Thoracic aorta (tissue), 2 donors: ENCODE measurements around the gene EEF1E1. TPM values are rescaled to one million over a fixed set of nuclear protein-coding genes. Genes with fewer than 3 reads are reported as not detected.

ENCODE experiments used
- ATAC-seq: fragments of 150-250 bp; one replicate; pipeline ENCODE4 v1.8.0; 2017; ENCODE audit warnings: low read depth; ENCODE audit not compliant: insufficient number of reproducible peaks, low FRiP score
- DNase-seq: peaks from one replicate; pipeline ENCODE4 v3.0.0-alpha.2; 2020; ENCODE audit warnings: low spot score
- H3K27ac ChIP-seq, 2 donors: fragments of 200-600 bp; sonication (generic); 1 replicate in 1 of 2; 2 replicates in 1 of 2; pipeline ENCODE4 v1.5.1; 2016; ENCODE audit warnings: mild to moderate bottlenecking in 2 of 2, moderate library complexity in 2 of 2
- H3K27me3 ChIP-seq: fragments of 200-600 bp; sonication (generic); replicated peaks from 2 replicates; pipeline ENCODE4 v1.6.0; 2016; ENCODE audit warnings: mild to moderate bottlenecking; ENCODE audit not compliant: insufficient read depth
- H3K36me3 ChIP-seq: fragments of 200-600 bp; sonication (generic); one replicate; pipeline ENCODE4 v1.5.1; 2016
- H3K4me1 ChIP-seq, 2 donors: fragments of 200-600 bp; sonication (generic); 1 replicate in 1 of 2; 2 replicates in 1 of 2; pipeline versions ENCODE4 v1.5.1 to v1.6.0; 2016; ENCODE audit warnings: low read depth in 2 of 2, mild to moderate bottlenecking in 1 of 2; ENCODE audit not compliant: control insufficient read depth in 1 of 2
- H3K4me3 ChIP-seq: fragments of 200-600 bp; sonication (generic); 2 replicates; pipeline ENCODE4 v1.5.1; 2016; ENCODE audit warnings: mild to moderate bottlenecking
- H3K9me3 ChIP-seq: fragments of 200-600 bp; sonication (generic); 2 replicates; pipeline ENCODE4 v1.5.1; 2016
- total RNA-seq, 2 donors: library from RNA; depleted of rRNA; stranded (reverse); fragments of >200 nt; gene quantifications; one replicate each; pipeline versions ENCODE4 v1.1.0 to v1.2.3, GENCODE V29; 2016
- TF ChIP-seq, protein P1 (sequence below): fragments of 200-600 bp; sonication (generic); IDR thresholded peaks from one replicate; pipeline ENCODE4 v1.5.1; 2019; ENCODE audit warnings: antibody characterized with exemption

EEF1E1 gene
- total RNA-seq, 2 donors from 2014 or later = 26.8 to 52.8 TPM

DNA sequence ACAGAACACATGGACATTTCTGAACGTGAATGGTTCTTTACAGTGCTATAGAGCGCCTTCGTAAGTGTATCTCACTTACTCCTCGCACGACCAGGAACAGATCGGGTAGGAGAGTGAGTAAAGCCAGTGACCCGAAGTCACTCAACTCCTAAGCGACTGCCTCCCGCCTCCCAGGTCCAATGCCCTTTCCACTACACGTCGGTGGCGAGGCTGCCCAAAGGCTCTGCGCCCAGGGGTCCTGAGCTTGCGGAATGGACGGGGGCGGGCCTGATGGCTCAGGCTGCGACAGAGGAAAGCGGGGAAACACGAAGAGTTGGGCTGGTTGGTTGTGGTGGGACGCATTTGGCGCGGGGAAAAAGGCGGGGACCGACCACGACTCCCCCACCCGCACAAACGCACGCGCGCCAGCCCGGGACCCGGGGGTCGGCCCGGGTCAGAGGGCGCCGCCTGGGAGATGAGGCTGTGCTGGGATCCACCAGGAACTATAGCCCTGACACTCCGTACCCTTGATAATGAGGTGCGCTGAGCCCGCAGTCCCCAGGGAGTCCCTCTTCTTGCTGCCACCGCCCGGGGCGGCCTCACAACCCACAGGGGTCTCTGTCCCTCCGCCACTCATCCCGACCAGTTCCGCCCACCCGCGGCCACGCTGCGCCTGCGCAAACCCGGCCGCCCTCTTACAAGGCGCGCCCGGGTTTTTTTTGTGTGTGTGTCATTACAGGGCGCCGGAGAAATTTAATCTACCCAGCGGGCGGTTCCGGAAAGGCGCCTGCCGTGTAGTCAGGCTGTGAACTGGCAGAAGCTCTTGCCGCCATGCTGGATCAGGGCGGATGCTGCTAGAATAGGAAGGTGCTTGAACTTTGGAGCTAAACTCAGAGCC, 38.3 kb downstream of the EEF1E1 start, which contains the start of gene BLOC1S5:
TSS of gene BLOC1S5 (minus strand) at position 629 of the 877 bp plus-strand sequence. CDS start at position 616, 13 bp downstream.
- Histone ChIP-seq H3K9me3 (no peaks in the 10 kb centered on the region), H3K36me3 (no peaks in the 10 kb centered on the region), H3K4me1 (peaks cover 5 to 19% of the 10 kb centered on the region in 2 donors), H3K4me3 (peak within 1 kb of the TSS; percentile 79), H3K27me3 (no peaks in the 10 kb centered on the region), H3K27ac (peak within 1 kb of the TSS; percentile 85 to 92)
- TF ChIP-seq, protein P1, sequence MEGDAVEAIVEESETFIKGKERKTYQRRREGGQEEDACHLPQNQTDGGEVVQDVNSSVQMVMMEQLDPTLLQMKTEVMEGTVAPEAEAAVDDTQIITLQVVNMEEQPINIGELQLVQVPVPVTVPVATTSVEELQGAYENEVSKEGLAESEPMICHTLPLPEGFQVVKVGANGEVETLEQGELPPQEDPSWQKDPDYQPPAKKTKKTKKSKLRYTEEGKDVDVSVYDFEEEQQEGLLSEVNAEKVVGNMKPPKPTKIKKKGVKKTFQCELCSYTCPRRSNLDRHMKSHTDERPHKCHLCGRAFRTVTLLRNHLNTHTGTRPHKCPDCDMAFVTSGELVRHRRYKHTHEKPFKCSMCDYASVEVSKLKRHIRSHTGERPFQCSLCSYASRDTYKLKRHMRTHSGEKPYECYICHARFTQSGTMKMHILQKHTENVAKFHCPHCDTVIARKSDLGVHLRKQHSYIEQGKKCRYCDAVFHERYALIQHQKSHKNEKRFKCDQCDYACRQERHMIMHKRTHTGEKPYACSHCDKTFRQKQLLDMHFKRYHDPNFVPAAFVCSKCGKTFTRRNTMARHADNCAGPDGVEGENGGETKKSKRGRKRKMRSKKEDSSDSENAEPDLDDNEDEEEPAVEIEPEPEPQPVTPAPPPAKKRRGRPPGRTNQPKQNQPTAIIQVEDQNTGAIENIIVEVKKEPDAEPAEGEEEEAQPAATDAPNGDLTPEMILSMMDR = peak; percentile 11
- ATAC-seq = peak; percentile 91
- peak; percentile 96 for DNase-seq

DNA sequence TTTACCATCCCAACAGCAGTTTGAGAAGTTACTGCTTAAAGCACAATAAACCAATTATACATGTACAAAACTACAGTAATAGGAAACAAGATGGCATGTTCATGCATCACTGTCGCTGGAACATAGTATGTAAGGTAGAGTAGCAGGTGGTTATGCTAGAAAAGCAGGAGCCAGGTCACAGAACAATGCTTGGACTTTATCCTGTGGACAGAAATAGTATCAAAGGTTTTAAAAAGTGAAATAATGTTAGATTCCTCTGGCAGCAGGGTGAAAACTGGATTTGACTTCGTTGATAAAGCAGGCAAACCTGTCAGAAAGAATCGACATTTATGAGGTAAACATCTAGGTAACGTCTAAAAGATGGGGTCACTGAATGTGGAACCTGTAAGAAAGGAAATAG, 40.6 kb downstream of the EEF1E1 start:
- DNase-seq (no peak), ATAC-seq (no peak)
- TF ChIP-seq, protein P1 = no peak
- H3K36me3 ChIP-seq = no peaks in the 10 kb centered on the region
- H3K27me3 ChIP-seq = no peaks in the 10 kb centered on the region
- no peaks in the 10 kb centered on the region for H3K9me3 ChIP-seq
- H3K4me1 ChIP-seq = peaks cover 5 to 25% of the 10 kb centered on the region in 2 donors
- H3K27ac ChIP-seq = no peak overlapping the region
- no peak overlapping the region for H3K4me3 ChIP-seq

DNA sequence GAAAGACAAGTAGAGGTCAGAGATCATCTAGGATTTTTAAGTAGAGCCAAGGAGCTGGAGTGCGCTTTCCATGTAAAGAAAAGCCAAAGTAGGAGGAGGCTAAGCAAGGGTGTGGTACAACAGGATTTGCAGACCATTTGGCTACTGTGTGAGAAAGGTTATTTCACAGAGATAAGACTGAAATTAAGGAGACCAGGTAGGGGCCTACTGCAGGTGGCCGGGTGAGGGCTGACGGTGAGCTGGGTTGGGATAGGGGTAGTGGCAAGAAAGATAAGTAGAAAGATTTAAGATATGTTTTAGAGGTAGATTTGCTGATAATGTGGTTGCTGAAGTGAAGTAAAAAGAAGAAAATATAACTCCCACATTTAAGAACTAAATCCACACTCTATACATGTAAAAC, 42.0 kb downstream of the EEF1E1 start:
- TF ChIP-seq, protein P1 = no peak

DNA sequence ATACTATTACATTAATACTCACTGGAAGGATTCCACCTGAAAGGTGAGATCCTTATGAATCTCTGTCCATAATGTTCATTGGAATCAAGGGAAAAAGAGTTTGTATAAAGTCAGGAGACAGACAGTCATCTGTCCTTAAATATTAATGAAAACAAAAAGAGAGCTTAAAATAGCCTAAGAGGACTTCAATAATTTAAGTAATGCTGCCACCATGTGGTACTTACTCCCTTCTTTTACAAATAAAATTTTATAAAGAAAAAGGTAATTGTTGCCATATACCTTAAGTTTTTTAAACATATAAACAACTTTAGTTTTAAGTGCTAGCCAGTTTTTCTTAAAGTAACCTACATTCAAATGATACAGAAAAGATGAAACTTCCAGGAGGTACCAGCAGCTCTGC, 43.2 kb downstream of the EEF1E1 start:
- no peak for ATAC-seq
- TF ChIP-seq, protein P1 = peak; percentile 16

More for the DNA sequence above, 42.0 kb downstream of the EEF1E1 start:
- Histone ChIP-seq H3K27ac (no peak overlapping the region), H3K36me3 (no peaks in the 10 kb centered on the region), H3K4me1 (peaks cover 5 to 25% of the 10 kb centered on the region in 2 donors), H3K4me3 (no peak overlapping the region), H3K27me3 (no peaks in the 10 kb centered on the region), H3K9me3 (no peaks in the 10 kb centered on the region)
- no peak for ATAC-seq
- DNase-seq = no peak

DNA sequence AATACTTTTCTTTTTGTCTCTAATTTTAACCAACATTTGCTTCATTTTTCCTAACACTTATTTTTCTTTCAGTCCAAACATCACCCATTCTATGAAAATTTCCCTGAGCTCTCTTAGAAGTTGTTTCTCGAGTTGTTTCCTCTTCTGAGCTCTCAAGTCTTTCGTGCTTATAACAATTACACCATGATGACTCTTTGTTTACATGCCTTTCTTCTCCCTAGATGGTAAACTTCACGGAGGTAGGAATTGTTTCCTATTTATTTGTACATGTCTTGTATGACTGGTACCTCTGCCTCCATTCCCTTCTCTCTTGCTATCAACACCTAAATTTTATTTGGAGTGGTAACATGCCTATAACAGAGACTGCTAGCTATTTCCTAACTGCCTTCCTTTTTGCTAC, 44.6 kb downstream of the EEF1E1 start:
- Histone ChIP-seq H3K27ac (no peak overlapping the region), H3K36me3 (no peaks in the 10 kb centered on the region), H3K4me1 (peaks cover 0 to 11% of the 10 kb centered on the region in 2 donors), H3K9me3 (no peaks in the 10 kb centered on the region), H3K4me3 (no peak overlapping the region), H3K27me3 (no peaks in the 10 kb centered on the region)
- ATAC-seq (no peak), DNase-seq (no peak)
- TF ChIP-seq, protein P1 = no peak

More for the DNA sequence above, 43.2 kb downstream of the EEF1E1 start:
- Histone ChIP-seq H3K4me3 (no peak overlapping the region), H3K4me1 (peaks cover 0 to 17% of the 10 kb centered on the region in 2 donors), H3K27me3 (no peaks in the 10 kb centered on the region), H3K36me3 (no peaks in the 10 kb centered on the region), H3K9me3 (no peaks in the 10 kb centered on the region), H3K27ac (no peak overlapping the region)
- no peak for DNase-seq
